K562 treated with DMSO at 1 percent for 24 hours (cell line): ENCODE results near the gene GRK1. TPM values are rescaled to one million over a fixed set of nuclear protein-coding genes. Genes with fewer than 3 reads are reported as not detected.

Experiments
- total RNA-seq: library from RNA; unstranded; fragments of 300-600 nt; gene quantifications from 2 replicates; pipeline ENCODE4 v1.2.3, GENCODE V29; 2022; ENCODE audit warnings: low read depth; ENCODE audit not compliant: insufficient read depth

GRK1 gene
- 0.07 TPM in 1 of 2 replicates, not detected in the other for total RNA-seq

GRCh38 chr13:113666951-113667701, at the start of gene GRK1:
Gene GRK1 (plus strand): TSS chr13:113667219. CDS start chr13:113667387, 168 bp downstream.

GRCh38 chr13:113657851-113658741, 8.9 kb upstream of the GRK1 start, which contains the start of gene ATP4B:
Gene ATP4B (minus strand): TSS chr13:113658198. CDS start chr13:113658144, 54 bp downstream.

GRCh38 chr13:113758651-113759524, 91.9 kb downstream of the GRK1 start, which contains the start of gene TMEM255B:
Gene TMEM255B (plus strand): TSS chr13:113759226. CDS start chr13:113759270, 44 bp downstream.

Other genes with a start within 250 kb of the GRK1 start
- gene ADPRHL1, start 213.7 kb upstream of the GRK1 start, total RNA-seq: 1.1 and 1.4 TPM in 2 replicates
- gene DCUN1D2, start 176.5 kb upstream of the GRK1 start, total RNA-seq: 6.2 and 10.5 TPM in 2 replicates
- gene TFDP1, start 82.5 kb upstream of the GRK1 start, total RNA-seq: 63.4 and 64.7 TPM in 2 replicates
- not detected in 2 replicates for gene ATP4B, start 9.0 kb upstream of the GRK1 start, total RNA-seq
- 2.1 and 2.3 TPM in 2 replicates for gene TMEM255B, start 92.0 kb downstream of the GRK1 start, total RNA-seq
- gene GAS6, start 196.9 kb downstream of the GRK1 start, total RNA-seq: 46.7 and 49.7 TPM in 2 replicates